ENCODE measurements around the gene NEDD4L.
"Not testable (repeated sequence)": the region's sequence is repeated elsewhere in the genome, so short reads cannot be mapped to it uniquely, and the experiment has no call there.

NEDD4L gene

DNA sequence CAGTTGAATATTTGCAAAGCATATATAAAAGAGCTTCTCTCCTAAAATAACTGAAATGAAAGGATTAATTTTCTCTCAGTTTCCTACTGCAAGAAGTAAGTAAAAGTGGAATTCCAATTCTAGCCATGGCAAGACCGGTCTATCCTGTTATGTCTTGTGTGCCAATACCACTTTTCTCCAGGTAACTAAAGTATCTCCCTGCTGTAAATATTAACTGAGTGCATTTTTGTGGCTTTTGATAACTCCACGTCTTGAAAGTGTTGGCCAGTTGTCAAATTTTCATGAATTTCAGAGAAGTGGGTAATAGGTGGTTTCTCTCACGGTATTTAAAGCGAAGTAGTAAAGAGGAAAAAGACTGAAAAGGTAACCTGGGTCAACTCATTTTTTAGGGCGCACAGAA, 225.9 kb downstream of the NEDD4L start:
- Histone ChIP-seq H3K4me1 (ENCODE audit: insufficient read depth, low read length) (peaks cover 24% of the 10 kb centered on the region), H3K9ac (ENCODE audit: low read depth, low read length) (no peak overlapping the region), H3K27me3 (ENCODE audit: insufficient read depth, low read length) (no peaks in the 10 kb centered on the region)

DNA sequence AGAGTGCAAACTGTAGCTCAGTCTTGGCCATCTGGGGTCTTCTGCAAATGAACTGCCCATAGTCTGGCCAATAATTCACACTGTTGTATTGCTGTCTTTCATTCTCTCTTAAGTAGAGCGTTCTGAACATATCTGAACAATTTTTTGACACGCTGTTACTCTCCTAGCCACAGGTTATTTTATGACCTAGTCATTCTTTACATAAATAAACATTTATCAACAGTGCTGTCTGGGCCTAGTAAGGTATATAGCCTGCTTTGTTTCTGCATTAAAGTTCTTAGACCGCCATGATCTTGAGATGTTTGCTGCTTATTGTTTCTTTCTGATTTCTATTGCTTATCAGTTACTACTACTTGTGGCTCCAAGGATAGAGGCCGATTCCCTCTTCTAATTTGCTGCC, 226.4 kb downstream of the NEDD4L start:
- Histone ChIP-seq H3K36me3 (ENCODE audit: insufficient read depth, low read depth, low read length) (no peaks in the 10 kb centered on the region; the same call in 1 of the 2 replicates), H3K27ac (ENCODE audit: low read length) (no peak overlapping the region), H3K27me3 (ENCODE audit: insufficient read depth, low read length) (no peaks in the 10 kb centered on the region), H3K4me1 (ENCODE audit: insufficient read depth, low read length) (peaks cover 24% of the 10 kb centered on the region), H3K9ac (ENCODE audit: low read depth, low read length) (no peak overlapping the region), H3K9me3 (ENCODE audit: insufficient read depth, low read depth, low read length) (no peaks in the 10 kb centered on the region), H3K4me3 (ENCODE audit: low read length) (no peak overlapping the region)

More for the DNA sequence above, 225.9 kb downstream of the NEDD4L start:
- Histone ChIP-seq H3K4me3 (ENCODE audit: low read length) (no peak overlapping the region), H3K27ac (ENCODE audit: low read length) (no peak overlapping the region), H3K36me3 (ENCODE audit: insufficient read depth, low read depth, low read length) (no peaks in the 10 kb centered on the region; the same call in 1 of the 2 replicates), H3K9me3 (ENCODE audit: insufficient read depth, low read depth, low read length) (no peaks in the 10 kb centered on the region)

DNA sequence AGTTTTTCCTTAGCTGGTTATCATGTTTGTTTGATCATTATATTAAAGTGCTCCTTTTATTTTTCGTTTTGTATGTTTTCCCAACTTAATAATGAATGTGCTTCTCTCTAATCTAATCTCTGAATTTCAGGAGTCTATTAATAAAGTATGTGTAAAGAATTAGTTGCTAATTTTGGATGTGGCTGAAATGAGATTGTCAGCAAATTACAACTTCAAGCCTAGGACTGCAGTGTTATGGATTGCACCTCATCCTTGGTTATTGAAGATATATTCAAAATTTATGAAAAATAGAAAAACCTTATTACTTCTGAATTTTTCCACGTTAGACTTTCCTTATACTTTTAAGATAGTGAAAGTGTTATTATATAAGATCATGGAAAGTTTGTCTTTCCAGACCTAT, 227.7 kb downstream of the NEDD4L start:
- H3K36me3 ChIP-seq (ENCODE audit: insufficient read depth, low read depth, low read length): no peaks in the 10 kb centered on the region; the same call in 1 of the 2 replicates
- no peak overlapping the region for H3K9ac ChIP-seq (ENCODE audit: low read depth, low read length)
- no peaks in the 10 kb centered on the region for H3K9me3 ChIP-seq (ENCODE audit: insufficient read depth, low read depth, low read length)
- peaks cover 25% of the 10 kb centered on the region for H3K4me1 ChIP-seq (ENCODE audit: insufficient read depth, low read length)
- H3K4me3 ChIP-seq (ENCODE audit: low read length): no peak overlapping the region
- H3K27me3 ChIP-seq (ENCODE audit: insufficient read depth, low read length): no peaks in the 10 kb centered on the region
- no peak overlapping the region for H3K27ac ChIP-seq (ENCODE audit: low read length)

DNA sequence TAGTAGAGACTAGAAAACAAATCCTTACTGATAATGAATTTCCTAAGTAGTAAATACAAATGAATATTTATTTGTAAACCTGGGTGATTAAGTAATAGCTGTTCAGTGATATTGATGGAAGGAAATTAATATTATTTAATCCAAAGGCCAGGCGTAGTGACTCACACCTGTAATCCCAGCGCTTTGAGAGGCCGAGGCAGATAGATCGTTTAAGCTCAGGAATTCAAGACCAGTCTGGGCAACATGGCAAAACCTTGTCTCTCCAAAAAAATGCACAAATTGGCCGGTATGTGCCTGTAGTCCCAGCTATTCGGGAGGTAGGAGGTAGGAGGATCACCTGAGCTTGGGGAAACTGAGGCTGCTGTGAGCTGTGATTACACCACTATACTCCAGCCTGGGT, 228.2 kb downstream of the NEDD4L start:
- H3K9ac ChIP-seq (ENCODE audit: low read depth, low read length): no peak overlapping the region
- no peak overlapping the region for H3K27ac ChIP-seq (ENCODE audit: low read length)
- no peaks in the 10 kb centered on the region for H3K27me3 ChIP-seq (ENCODE audit: insufficient read depth, low read length)
- no peaks in the 10 kb centered on the region; the same call in 1 of the 2 replicates for H3K36me3 ChIP-seq (ENCODE audit: insufficient read depth, low read depth, low read length)
- H3K4me1 ChIP-seq (ENCODE audit: insufficient read depth, low read length): peaks cover 27% of the 10 kb centered on the region
- no peak overlapping the region for H3K4me3 ChIP-seq (ENCODE audit: low read length)
- H3K9me3 ChIP-seq (ENCODE audit: insufficient read depth, low read depth, low read length): no peaks in the 10 kb centered on the region

DNA sequence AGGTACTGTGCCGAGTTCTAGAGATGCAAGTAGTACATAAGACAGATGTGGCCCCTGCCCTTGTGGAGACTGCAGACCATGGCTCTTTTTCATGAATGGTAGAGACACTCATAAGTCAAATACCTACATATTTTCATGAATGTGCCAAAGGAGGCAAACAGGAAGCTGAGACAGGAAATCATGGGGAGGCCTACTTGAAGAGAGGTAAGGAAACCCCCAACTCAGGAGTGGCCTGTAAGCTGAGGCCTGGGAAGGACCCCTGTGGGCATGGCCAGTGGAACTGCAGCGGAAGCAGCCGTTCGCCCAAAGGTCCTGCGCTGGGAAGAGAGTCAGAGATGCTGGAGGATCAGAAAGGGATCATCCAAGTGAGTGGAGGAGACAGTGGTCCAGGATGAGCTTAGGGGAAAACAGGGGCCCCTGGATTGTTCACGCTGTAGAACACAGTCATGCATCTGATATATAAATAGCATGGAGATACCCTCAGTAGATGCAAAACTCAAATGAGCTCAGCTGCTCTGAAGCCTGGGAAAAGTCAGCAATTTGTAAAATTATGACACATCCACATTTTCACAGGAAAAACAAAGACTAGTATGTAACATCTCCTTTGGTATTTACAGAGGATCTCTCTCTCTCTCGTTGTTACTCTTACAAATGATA, 228.9 kb downstream of the NEDD4L start:
- no peak overlapping the region for H3K9ac ChIP-seq (ENCODE audit: low read depth, low read length)
- H3K27me3 ChIP-seq (ENCODE audit: insufficient read depth, low read length): no peaks in the 10 kb centered on the region
- no peak overlapping the region for H3K4me3 ChIP-seq (ENCODE audit: low read length)
- no peaks in the 10 kb centered on the region for H3K9me3 ChIP-seq (ENCODE audit: insufficient read depth, low read depth, low read length)
- H3K36me3 ChIP-seq (ENCODE audit: insufficient read depth, low read depth, low read length): no peaks in the 10 kb centered on the region; the same call in 1 of the 2 replicates
- H3K27ac ChIP-seq (ENCODE audit: low read length): no peak overlapping the region
- peaks cover 27% of the 10 kb centered on the region for H3K4me1 ChIP-seq (ENCODE audit: insufficient read depth, low read length)

DNA sequence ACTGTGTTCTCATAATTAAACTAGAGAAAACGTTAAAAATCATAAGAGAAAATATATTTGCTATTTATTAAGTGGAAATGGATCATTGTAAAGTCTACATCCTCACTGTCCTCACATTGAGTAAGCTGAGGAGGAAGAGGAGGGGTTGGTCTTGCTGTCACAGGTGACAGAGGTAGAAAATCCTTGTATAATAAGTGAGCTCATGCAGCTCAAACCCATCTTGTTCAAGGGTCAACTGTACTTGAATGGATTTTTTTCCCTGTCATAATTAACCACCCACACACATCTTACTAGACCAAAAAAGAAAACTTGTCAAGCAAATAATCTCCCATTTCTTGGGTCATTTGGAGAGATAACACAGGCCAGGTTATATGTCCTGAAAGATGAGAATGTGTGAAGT, 231.2 kb downstream of the NEDD4L start:
- Histone ChIP-seq H3K4me3 (ENCODE audit: low read length) (no peak overlapping the region), H3K9ac (ENCODE audit: low read depth, low read length) (no peak overlapping the region), H3K4me1 (ENCODE audit: insufficient read depth, low read length) (peaks cover 14% of the 10 kb centered on the region), H3K9me3 (ENCODE audit: insufficient read depth, low read depth, low read length) (no peaks in the 10 kb centered on the region), H3K36me3 (ENCODE audit: insufficient read depth, low read depth, low read length) (no peaks in the 10 kb centered on the region; the same call in 1 of the 2 replicates), H3K27ac (ENCODE audit: low read length) (no peak overlapping the region), H3K27me3 (ENCODE audit: insufficient read depth, low read length) (no peaks in the 10 kb centered on the region)

DNA sequence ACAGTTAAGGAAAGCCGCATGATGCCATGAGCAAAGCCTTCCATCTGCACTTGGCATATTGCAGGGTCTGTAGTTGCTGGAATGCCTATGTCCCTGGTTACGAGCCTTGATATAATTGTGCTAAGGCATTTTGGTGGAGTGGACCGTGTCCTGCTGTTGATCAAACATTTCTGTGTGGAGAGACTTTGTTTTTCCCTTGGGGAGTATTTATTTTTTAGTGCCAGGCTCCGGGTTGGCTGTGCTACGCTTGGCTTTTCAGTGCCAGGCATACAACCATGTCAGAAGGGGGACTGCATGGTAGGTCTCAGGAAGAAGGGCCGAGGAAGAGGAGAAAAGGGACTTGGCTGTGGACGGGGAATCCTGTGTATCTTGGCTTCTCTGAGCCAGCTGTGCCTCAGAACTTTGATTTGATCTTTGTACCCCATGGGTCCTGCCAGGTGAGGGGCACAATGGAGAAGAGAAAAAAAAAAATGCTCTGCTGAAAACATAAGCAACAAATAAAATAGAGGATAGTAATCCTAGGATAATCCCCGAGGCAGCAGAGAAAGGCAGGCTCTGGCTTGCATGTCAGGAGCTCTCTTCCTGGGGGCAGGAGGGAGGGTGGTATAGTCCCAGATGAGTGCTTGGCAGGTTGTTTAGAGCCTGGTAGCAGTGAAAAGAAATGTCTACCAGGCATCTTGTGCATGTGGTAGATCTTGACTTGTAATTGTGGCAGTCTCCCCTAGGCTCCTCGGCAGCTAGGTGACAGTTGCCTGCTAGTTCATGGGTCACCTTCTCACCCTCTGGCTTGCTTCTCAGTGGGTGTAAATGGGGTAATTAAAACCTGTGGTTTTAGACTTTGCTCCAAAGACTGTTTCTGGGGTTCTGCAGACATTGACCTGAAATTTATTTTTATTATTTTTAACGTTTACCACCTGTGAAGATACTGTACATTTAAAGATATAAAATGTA, 233.0 kb downstream of the NEDD4L start:
- Histone ChIP-seq H3K9ac (ENCODE audit: low read depth, low read length) (no peak overlapping the region), H3K27me3 (ENCODE audit: insufficient read depth, low read length) (no peaks in the 10 kb centered on the region), H3K4me3 (ENCODE audit: low read length) (no peak overlapping the region), H3K27ac (ENCODE audit: low read length) (no peak overlapping the region), H3K9me3 (ENCODE audit: insufficient read depth, low read depth, low read length) (no peaks in the 10 kb centered on the region), H3K4me1 (ENCODE audit: insufficient read depth, low read length) (peaks cover 14% of the 10 kb centered on the region), H3K36me3 (ENCODE audit: insufficient read depth, low read depth, low read length) (no peaks in the 10 kb centered on the region; the same call in 1 of the 2 replicates)

DNA sequence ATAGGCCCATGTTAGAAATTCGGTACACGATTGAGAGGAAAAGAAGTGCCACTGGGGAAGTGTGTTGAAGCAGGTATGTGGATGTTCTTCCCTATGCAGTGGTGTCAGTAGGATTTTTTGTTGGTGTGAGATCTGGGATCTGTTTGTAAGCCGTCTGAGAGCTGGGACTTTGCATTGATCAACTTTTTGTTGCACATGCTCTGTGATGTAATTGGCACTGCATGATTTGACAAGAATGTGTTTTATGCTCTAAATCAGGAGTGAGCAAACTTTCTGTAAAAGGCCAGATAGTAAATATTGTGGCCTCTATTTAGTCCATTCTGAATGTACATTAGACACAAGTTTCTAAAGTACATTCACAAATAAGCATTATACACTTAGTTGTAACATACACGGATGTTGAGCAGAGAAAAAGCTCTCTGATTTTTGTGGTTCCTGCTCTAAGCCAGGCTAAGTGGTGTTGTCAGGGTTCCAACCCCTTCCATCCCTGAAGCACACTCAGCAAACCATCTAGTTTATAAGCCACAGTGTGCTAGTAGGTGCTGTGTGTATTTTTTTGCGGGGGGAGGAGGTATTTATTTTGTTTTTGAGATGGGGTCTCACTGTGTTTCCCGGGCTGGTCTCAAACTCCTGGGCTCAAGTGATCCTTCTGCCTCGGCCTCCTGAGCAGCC, 235.6 kb downstream of the NEDD4L start:
- Histone ChIP-seq H3K4me1 (ENCODE audit: insufficient read depth, low read length) (peaks cover 3% of the 10 kb centered on the region; the same call in 1 of the 2 replicates), H3K27ac (ENCODE audit: low read length) (no peak overlapping the region), H3K27me3 (ENCODE audit: insufficient read depth, low read length) (no peaks in the 10 kb centered on the region), H3K9ac (ENCODE audit: low read depth, low read length) (no peak overlapping the region), H3K4me3 (ENCODE audit: low read length) (no peak overlapping the region), H3K9me3 (ENCODE audit: insufficient read depth, low read depth, low read length) (no peaks in the 10 kb centered on the region), H3K36me3 (ENCODE audit: insufficient read depth, low read depth, low read length) (no peaks in the 10 kb centered on the region)

DNA sequence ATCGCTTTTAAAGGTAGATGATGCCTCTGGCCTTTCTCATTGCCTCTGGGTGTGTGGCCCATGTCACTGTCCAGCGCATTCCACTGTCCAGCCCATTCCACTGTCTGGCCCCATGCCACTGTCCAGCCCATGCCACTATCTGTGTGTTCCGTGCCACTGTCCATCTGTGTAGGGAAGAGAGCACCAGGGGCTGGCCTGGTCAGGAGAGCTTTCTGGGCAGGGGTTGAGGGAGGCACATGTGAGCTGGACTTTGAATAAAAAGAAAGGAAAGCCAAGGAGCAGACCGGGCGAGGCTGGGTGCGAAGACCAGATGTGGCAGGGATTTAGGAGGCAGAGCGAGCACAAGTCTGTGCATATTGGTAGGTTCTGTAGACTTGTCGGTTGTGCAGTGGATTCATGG, 236.2 kb downstream of the NEDD4L start:
- Histone ChIP-seq H3K27ac (ENCODE audit: low read length) (no peak overlapping the region), H3K9ac (ENCODE audit: low read depth, low read length) (no peak overlapping the region), H3K4me1 (ENCODE audit: insufficient read depth, low read length) (peaks cover 3% of the 10 kb centered on the region; the same call in 1 of the 2 replicates), H3K9me3 (ENCODE audit: insufficient read depth, low read depth, low read length) (no peaks in the 10 kb centered on the region), H3K4me3 (ENCODE audit: low read length) (no peak overlapping the region), H3K36me3 (ENCODE audit: insufficient read depth, low read depth, low read length) (no peaks in the 10 kb centered on the region), H3K27me3 (ENCODE audit: insufficient read depth, low read length) (no peaks in the 10 kb centered on the region)

DNA sequence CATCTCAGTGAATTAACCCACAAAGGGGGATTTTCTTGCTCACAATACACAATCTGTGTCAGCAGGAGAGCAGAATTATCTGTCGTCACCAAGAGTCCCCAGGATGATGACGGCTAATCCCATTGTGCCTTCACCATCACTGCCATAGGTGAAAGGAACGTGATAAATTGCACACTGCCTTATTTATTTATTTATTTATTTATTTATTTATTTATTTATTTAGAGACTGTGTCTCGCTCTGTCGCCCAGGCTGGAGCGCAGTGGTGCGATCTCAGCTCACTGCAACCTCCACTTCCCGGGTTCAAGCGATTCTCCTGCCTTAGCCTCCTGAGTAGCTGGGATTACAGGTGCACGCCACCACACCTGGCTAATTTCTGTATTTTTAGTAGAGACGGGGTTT, 238.8 kb downstream of the NEDD4L start:
- peaks cover 15% of the 10 kb centered on the region for H3K4me1 ChIP-seq (ENCODE audit: insufficient read depth, low read length)
- H3K36me3 ChIP-seq (ENCODE audit: insufficient read depth, low read depth, low read length); H3K27me3 ChIP-seq (ENCODE audit: insufficient read depth, low read length); H3K9ac ChIP-seq (ENCODE audit: low read depth, low read length); H3K9me3 ChIP-seq (ENCODE audit: insufficient read depth, low read depth, low read length); H3K27ac ChIP-seq (ENCODE audit: low read length); H3K4me3 ChIP-seq (ENCODE audit: low read length): not testable (repeated sequence)

DNA sequence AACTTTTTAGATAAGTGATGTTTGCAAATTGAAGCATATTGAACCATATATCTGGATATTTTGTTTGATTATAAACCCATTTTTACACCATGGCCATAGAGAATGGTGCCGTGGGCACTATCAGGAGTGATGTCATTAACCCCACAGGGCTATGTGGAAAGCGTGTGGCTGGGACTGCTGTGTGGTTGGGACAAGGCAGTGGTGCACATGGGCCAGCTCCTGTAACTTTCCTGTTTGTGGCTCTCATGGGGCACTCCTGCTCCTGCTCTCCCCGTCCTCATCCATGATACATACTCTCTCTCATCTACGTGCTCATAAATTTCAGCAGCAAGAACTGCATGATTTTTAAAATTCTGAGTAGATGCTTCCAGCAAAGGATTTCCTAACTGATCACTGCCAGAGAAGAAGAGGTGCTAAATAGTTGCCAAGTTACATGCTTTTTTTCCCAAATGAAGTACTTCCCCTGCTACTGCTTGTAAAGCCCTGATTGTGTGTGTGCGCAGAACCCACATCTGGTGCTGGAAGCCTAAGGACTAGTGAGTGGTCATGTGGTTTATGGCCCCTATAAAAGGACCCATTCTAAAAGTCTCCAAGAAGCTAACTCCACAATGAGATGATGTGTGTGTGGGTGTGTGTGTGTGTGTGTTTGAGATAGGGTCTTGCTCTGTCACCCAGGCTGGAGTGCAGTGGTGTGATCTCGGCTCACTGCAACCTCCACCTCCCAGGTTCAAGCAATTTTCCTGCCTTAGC, 240.8 kb downstream of the NEDD4L start:
- Histone ChIP-seq H3K9me3 (ENCODE audit: insufficient read depth, low read depth, low read length) (no peaks in the 10 kb centered on the region), H3K4me1 (ENCODE audit: insufficient read depth, low read length) (peaks cover 29% of the 10 kb centered on the region), H3K36me3 (ENCODE audit: insufficient read depth, low read depth, low read length) (no peaks in the 10 kb centered on the region), H3K4me3 (ENCODE audit: low read length) (no peak overlapping the region), H3K9ac (ENCODE audit: low read depth, low read length) (no peak overlapping the region), H3K27ac (ENCODE audit: low read length) (no peak overlapping the region), H3K27me3 (ENCODE audit: insufficient read depth, low read length) (no peaks in the 10 kb centered on the region)
